HL-60 (cell line): Measurements from ENCODE around the gene ENO3.

ENCODE experiments used
- DNase-seq, 2 experiments: peaks; one replicate each; pipeline ENCODE4 v3.0.0-alpha.2; 2010 to 2020; ENCODE audit warnings: low read depth in 1 of 2, low spot score in 1 of 2
- H3K27ac ChIP-seq: fragments of 250-450 bp; sonication (Bioruptor Pico); replicated peaks from 2 replicates; pipeline ENCODE4 v1.5.1; 2020; ENCODE audit warnings: mild to moderate bottlenecking, moderate library complexity
- H3K27me3 ChIP-seq: fragments of 250-450 bp; sonication (Bioruptor Pico); 2 replicates; pipeline ENCODE4 v1.5.1; 2021; ENCODE audit warnings: mild to moderate bottlenecking, moderate library complexity; ENCODE audit not compliant: insufficient read depth, poor library complexity, severe bottlenecking
- H3K4me3 ChIP-seq: replicated peaks from 2 replicates; pipeline ENCODE4 v1.5.1; 2011; ENCODE audit warnings: mild to moderate bottlenecking, control low read depth, low read length; ENCODE audit not compliant: insufficient read depth
- CTCF ChIP-seq: IDR thresholded peaks from one replicate; pipeline ENCODE4 v1.5.1; 2011; ENCODE audit warnings: low read length, control low read depth, inconsistent platforms; ENCODE audit not compliant: insufficient read depth
- GABPA ChIP-seq: IDR thresholded peaks from 2 replicates; pipeline ENCODE4 v1.6.1; 2012; ENCODE audit warnings: low read depth
- POLR2AphosphoS5 ChIP-seq: IDR thresholded peaks from 2 replicates; pipeline ENCODE4 v1.6.1; 2012; ENCODE audit warnings: low read depth
- REST ChIP-seq: IDR thresholded peaks from 2 replicates; pipeline ENCODE4 v1.6.1; 2012; ENCODE audit warnings: low read depth; ENCODE audit not compliant: insufficient replicate concordance
- SPI1 ChIP-seq: IDR thresholded peaks from 2 replicates; pipeline ENCODE4 v1.6.1; 2012; ENCODE audit warnings: low read depth, mild to moderate bottlenecking, borderline replicate concordance

Gene ENO3

GRCh38 chr17:4973256-4974114 lies 22.6 kb downstream of the ENO3 start:
- TF ChIP-seq SPI1 = no peak
- TF ChIP-seq GABPA = no peak
- no peak for TF ChIP-seq REST
- TF ChIP-seq CTCF = no peak
- TF ChIP-seq POLR2AphosphoS5 = no peak
- no peak overlapping the region for H3K27ac ChIP-seq
- H3K4me3 ChIP-seq = no peak overlapping the region
- no peaks in the 10 kb centered on the region for H3K27me3 ChIP-seq
- DNase-seq = no peak

- Histone ChIP-seq H3K27me3 (no peaks in the 10 kb centered on the region), H3K4me3 (no peak overlapping the region), H3K27ac (no peak overlapping the region)
- no peak for TF ChIP-seq SPI1
- no peak for TF ChIP-seq CTCF
- no peak for TF ChIP-seq POLR2AphosphoS5
- DNase-seq = no peak
Observed at GRCh38 chr17:4974115-4974670, 23.3 kb downstream of the ENO3 start.

- Histone ChIP-seq H3K27ac (peak overlapping the region; percentile 40), H3K27me3 (no peaks in the 10 kb centered on the region), H3K4me3 (no peak overlapping the region)
- TF ChIP-seq SPI1 (peak; percentile 54; the same call in 1 of the 2 replicates), REST (no peak)
- DNase-seq = peak in 1 of 2 experiments; percentile 55
Observed at GRCh38 chr17:4978726-4979125, 27.8 kb downstream of the ENO3 start.

GRCh38 chr17:4980644-4981216 lies 29.8 kb downstream of the ENO3 start:
- DNase-seq = peak in 1 of 2 experiments; percentile 19
- no peaks in the 10 kb centered on the region for H3K27me3 ChIP-seq

More at GRCh38 chr17:4980644-4981216, 29.8 kb downstream of the ENO3 start:
- Histone ChIP-seq H3K4me3 (no peak overlapping the region), H3K27ac (no peak overlapping the region)
- no peak for TF ChIP-seq REST
- TF ChIP-seq POLR2AphosphoS5 = no peak
- TF ChIP-seq SPI1 = no peak
- peak; percentile 19 for TF ChIP-seq CTCF
- TF ChIP-seq GABPA = no peak
